ENCODE data around the gene DOCK1.

- TF ChIP-seq POLR2A (IDR thresholded peaks at IDR 0.05) = no peak
- TF ChIP-seq, protein P1, sequence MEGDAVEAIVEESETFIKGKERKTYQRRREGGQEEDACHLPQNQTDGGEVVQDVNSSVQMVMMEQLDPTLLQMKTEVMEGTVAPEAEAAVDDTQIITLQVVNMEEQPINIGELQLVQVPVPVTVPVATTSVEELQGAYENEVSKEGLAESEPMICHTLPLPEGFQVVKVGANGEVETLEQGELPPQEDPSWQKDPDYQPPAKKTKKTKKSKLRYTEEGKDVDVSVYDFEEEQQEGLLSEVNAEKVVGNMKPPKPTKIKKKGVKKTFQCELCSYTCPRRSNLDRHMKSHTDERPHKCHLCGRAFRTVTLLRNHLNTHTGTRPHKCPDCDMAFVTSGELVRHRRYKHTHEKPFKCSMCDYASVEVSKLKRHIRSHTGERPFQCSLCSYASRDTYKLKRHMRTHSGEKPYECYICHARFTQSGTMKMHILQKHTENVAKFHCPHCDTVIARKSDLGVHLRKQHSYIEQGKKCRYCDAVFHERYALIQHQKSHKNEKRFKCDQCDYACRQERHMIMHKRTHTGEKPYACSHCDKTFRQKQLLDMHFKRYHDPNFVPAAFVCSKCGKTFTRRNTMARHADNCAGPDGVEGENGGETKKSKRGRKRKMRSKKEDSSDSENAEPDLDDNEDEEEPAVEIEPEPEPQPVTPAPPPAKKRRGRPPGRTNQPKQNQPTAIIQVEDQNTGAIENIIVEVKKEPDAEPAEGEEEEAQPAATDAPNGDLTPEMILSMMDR (IDR thresholded peaks at IDR 0.05) = no peak
These were observed 427.4 kb downstream of the DOCK1 start for GRCh38 chr10:127332631-127333030.
